ENCODE data around the gene ATG16L1. TPM values are rescaled to one million over a fixed set of nuclear protein-coding genes. Genes with fewer than 3 reads are reported as not detected.

The ATG16L1 gene
- total RNA-seq, 1 experiment from 2014 or later = 52.3 TPM

GRCh38 chr2:233281992-233282603 is 30.6 kb downstream of the ATG16L1 start:
- Histone ChIP-seq H3K36me3 (ENCODE audit: control insufficient read depth, insufficient read depth, low read length) (peaks cover 50% of the 10 kb centered on the region), H3K27ac (ENCODE audit: low read length) (no peak overlapping the region), H3K27me3 (ENCODE audit: control insufficient read depth, insufficient read depth, low read length) (no peaks in the 10 kb centered on the region), H3K9me3 (ENCODE audit: control insufficient read depth, insufficient read depth, low read depth, low read length) (no peaks in the 10 kb centered on the region), H3K4me1 (ENCODE audit: control insufficient read depth, insufficient read depth, low read length) (no peaks in the 10 kb centered on the region), H3K4me3 (ENCODE audit: low read depth in 2 of 2, low read length in 2 of 2) (no peak overlapping the region)
- ChIA-PET CTCF (no interaction called here), POLR2A (no interaction called here)
- BruUV-seq (replicated peaks) = no TSS peak
- intact Hi-C loops (cut with micrococcal nuclease; ENCODE audit: unreplicated experiment) = loop anchor here (5.0 kb wide), 1 partner anchor 160 kb away; no protein-coding TSS in a partner anchor
- in situ Hi-C loops (cut with HindIII; ENCODE audit: low pct_unique_long_range_greater_than_20kb, low sequenced_read_pairs) = no loop called here
- DNase-seq (ENCODE audit: low read depth, low spot score) = no peak
- ATAC-seq = no peak
- TF ChIP-seq POLR2AphosphoS5 (IDR thresholded peaks at IDR 0.05; ENCODE audit: low read depth, low read length) = no peak
- TF ChIP-seq SIN3A (IDR thresholded peaks at IDR 0.05; ENCODE audit: borderline replicate concordance, insufficient read depth, low read depth, low read length) = no peak
- no peak for TF ChIP-seq TCF7L2 (IDR thresholded peaks at IDR 0.05; ENCODE audit: low read depth, low read length)
- no peak for TF ChIP-seq REST (IDR thresholded peaks at IDR 0.05; ENCODE audit: insufficient read depth in 1 of 2, low read depth in 2 of 2, low read length in 1 of 2)
- TF ChIP-seq CTCF (IDR thresholded peaks at IDR 0.05) = no peak

- H3K36me3 ChIP-seq (ENCODE audit: control insufficient read depth, insufficient read depth, low read length) = peaks cover 33% of the 10 kb centered on the region
- no peak for DNase-seq (ENCODE audit: low read depth, low spot score)
- no peaks in the 10 kb centered on the region for H3K9me3 ChIP-seq (ENCODE audit: control insufficient read depth, insufficient read depth, low read depth, low read length)
- no peak overlapping the region for H3K27ac ChIP-seq (ENCODE audit: low read length)
- TF ChIP-seq REST (IDR thresholded peaks at IDR 0.05; ENCODE audit: insufficient read depth in 1 of 2, low read depth in 2 of 2, low read length in 1 of 2) (no peak), POLR2AphosphoS5 (IDR thresholded peaks at IDR 0.05; ENCODE audit: low read depth, low read length) (no peak), CTCF (IDR thresholded peaks at IDR 0.05) (no peak), SIN3A (IDR thresholded peaks at IDR 0.05; ENCODE audit: borderline replicate concordance, insufficient read depth, low read depth, low read length) (no peak)
- ChIA-PET POLR2A (interaction anchor here (0.6 kb wide), 1 partner anchor 12 kb away, joined by 8 read pairs; no protein-coding TSS in a partner anchor), CTCF (no interaction called here)
- ATAC-seq = no peak
- no peaks in the 10 kb centered on the region for H3K27me3 ChIP-seq (ENCODE audit: control insufficient read depth, insufficient read depth, low read length)
- TSS peak; percentile 17 for BruUV-seq (replicated peaks)
- H3K4me3 ChIP-seq (ENCODE audit: low read depth in 2 of 2, low read length in 2 of 2) = no peak overlapping the region
- in situ Hi-C loops (cut with HindIII; ENCODE audit: low pct_unique_long_range_greater_than_20kb, low sequenced_read_pairs) (no loop called here), intact Hi-C loops (cut with micrococcal nuclease; ENCODE audit: unreplicated experiment) (no loop called here)
- H3K4me1 ChIP-seq (ENCODE audit: control insufficient read depth, insufficient read depth, low read length) = no peaks in the 10 kb centered on the region
These were observed 34.4 kb downstream of the ATG16L1 start for GRCh38 chr2:233285921-233286320.
